ENCODE data around the gene C8A.

Gene C8A

GRCh38 chr1:56965191-56965590 lies 110.6 kb downstream of the C8A start:
- Histone ChIP-seq H3K9ac (ENCODE audit: low read length) (no peak overlapping the region), H3K9me3 (ENCODE audit: control insufficient read depth, insufficient read depth, low read depth, low read length) (peaks cover 8% of the 10 kb centered on the region), H3K27ac (ENCODE audit: low read depth, low read length) (no peak overlapping the region), H3K4me3 (ENCODE audit: low read depth, low read length) (no peak overlapping the region), H3K36me3 (ENCODE audit: control insufficient read depth, insufficient read depth, low read length) (no peaks in the 10 kb centered on the region), H3K27me3 (ENCODE audit: control insufficient read depth, insufficient read depth, low read length) (no peaks in the 10 kb centered on the region), H3K4me1 (ENCODE audit: control insufficient read depth, insufficient read depth, low read length) (no peaks in the 10 kb centered on the region)

GRCh38 chr1:56965916-56966697 lies 111.5 kb downstream of the C8A start, which contains the start of gene C8B:
C8B (minus strand) TSS chr1:56966015; CDS start chr1:56965948, 67 bp downstream.
- Histone ChIP-seq H3K4me3 (ENCODE audit: low read depth, low read length) (no peak within 1 kb of the TSS), H3K27ac (ENCODE audit: low read depth, low read length) (no peak within 1 kb of the TSS), H3K36me3 (ENCODE audit: control insufficient read depth, insufficient read depth, low read length) (no peaks in the 10 kb centered on the region), H3K4me1 (ENCODE audit: control insufficient read depth, insufficient read depth, low read length) (no peaks in the 10 kb centered on the region), H3K9ac (ENCODE audit: low read length) (no peak within 1 kb of the TSS), H3K9me3 (ENCODE audit: control insufficient read depth, insufficient read depth, low read depth, low read length) (peaks cover 8% of the 10 kb centered on the region), H3K27me3 (ENCODE audit: control insufficient read depth, insufficient read depth, low read length) (no peaks in the 10 kb centered on the region)

DNA sequence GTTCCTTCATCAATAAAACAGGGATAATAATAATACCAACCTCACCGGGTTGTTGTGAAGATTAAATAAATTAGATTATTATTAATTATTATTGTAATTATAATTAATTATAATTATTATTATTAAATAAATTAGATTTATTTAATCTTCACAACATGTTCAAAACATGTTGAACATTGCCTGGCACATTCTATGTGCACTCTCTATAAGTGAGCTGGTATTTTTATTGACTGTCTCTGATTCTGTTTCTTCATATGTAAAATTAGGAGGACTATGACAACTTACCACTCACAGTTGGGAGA lies 112.1 kb downstream of the C8A start:
- no peak overlapping the region for H3K27ac ChIP-seq (ENCODE audit: low read depth, low read length)
- no peaks in the 10 kb centered on the region for H3K27me3 ChIP-seq (ENCODE audit: control insufficient read depth, insufficient read depth, low read length)
- H3K36me3 ChIP-seq (ENCODE audit: control insufficient read depth, insufficient read depth, low read length), result no peaks in the 10 kb centered on the region
- no peaks in the 10 kb centered on the region for H3K4me1 ChIP-seq (ENCODE audit: control insufficient read depth, insufficient read depth, low read length)
- peaks cover 8% of the 10 kb centered on the region for H3K9me3 ChIP-seq (ENCODE audit: control insufficient read depth, insufficient read depth, low read depth, low read length)
- H3K4me3 ChIP-seq (ENCODE audit: low read depth, low read length), result no peak overlapping the region
- H3K9ac ChIP-seq (ENCODE audit: low read length), result no peak overlapping the region

DNA sequence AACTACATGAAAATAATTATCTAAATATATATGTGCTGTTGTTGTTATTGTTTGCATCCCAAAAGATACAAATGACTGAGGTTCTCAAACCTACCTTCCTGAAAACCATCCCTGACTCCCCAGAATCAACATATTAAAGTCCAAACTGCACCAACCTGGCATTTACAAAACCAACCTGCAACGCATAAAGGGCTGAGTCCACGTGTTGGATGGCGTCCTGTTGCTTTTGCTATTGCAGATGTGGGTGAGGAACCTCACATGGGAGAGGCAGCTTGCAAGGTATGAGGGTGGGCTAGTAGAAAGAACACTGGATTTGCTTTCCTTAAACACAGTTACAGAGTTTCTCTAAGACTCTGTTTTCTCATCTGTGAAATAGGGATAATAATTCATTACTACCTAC lies 112.8 kb downstream of the C8A start:
- Histone ChIP-seq H3K4me3 (ENCODE audit: low read depth, low read length) (no peak overlapping the region), H3K4me1 (ENCODE audit: control insufficient read depth, insufficient read depth, low read length) (no peaks in the 10 kb centered on the region), H3K27ac (ENCODE audit: low read depth, low read length) (no peak overlapping the region), H3K9ac (ENCODE audit: low read length) (no peak overlapping the region), H3K9me3 (ENCODE audit: control insufficient read depth, insufficient read depth, low read depth, low read length) (peaks cover 8% of the 10 kb centered on the region), H3K27me3 (ENCODE audit: control insufficient read depth, insufficient read depth, low read length) (no peaks in the 10 kb centered on the region), H3K36me3 (ENCODE audit: control insufficient read depth, insufficient read depth, low read length) (no peaks in the 10 kb centered on the region)
